ENCODE data around the gene SYF2.
"Not testable (repeated sequence)": the region's sequence is repeated elsewhere in the genome, so short reads cannot be mapped to it uniquely, and the experiment has no call there.

The SYF2 gene

DNA sequence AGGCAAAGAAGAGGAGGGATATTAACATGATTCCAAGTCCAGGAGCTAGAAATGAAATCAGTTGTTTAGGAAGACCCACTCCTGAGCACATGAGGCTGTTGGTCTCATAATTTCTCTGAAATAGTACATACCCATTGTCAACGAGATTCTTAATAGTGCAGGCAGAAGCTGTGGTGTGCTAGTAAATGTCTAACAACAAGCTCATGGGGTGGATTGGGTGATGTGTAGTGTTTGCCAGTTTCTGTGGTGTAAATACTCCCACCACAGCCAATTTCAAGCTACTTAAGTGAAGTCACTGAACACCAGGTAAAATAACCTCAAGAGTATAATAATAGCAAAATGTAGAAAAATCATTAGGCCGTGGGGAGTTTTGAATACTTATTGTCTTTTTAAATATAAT lies 42.0 kb downstream of the SYF2 start:
- no peaks in the 10 kb centered on the region for H3K36me3 ChIP-seq (ENCODE audit: control insufficient read depth, insufficient read depth, low read length)
- H3K27ac ChIP-seq (ENCODE audit: low read depth, low read length): no peak overlapping the region
- H3K4me3 ChIP-seq (ENCODE audit: low read depth, low read length): no peak overlapping the region
- H3K9ac ChIP-seq (ENCODE audit: low read length): no peak overlapping the region
- H3K9me3 ChIP-seq (ENCODE audit: control insufficient read depth, insufficient read depth, low read depth, low read length): no peaks in the 10 kb centered on the region
- peaks cover 8% of the 10 kb centered on the region for H3K4me1 ChIP-seq (ENCODE audit: control insufficient read depth, insufficient read depth, low read length)
- H3K27me3 ChIP-seq (ENCODE audit: control insufficient read depth, insufficient read depth, low read length): no peaks in the 10 kb centered on the region

DNA sequence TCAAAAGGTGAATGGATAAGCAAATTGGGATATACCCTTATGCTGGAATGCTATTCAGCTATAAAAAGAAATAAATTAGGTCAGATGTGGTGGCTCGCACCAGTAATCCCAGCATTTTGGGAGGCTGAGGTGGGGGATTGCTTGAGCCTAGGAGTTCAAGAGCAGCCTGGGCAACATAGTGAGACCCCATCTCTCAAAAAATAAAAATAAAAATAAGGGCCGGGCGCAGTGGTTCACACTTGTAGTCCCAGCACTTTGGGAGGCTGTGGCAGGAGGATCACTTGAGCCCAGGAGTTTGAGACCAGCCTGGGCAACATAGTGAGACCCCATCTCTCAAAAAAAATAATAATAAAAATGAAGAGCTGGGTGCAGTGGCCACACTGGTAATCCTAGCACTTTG lies 44.4 kb downstream of the SYF2 start:
- H3K36me3 ChIP-seq (ENCODE audit: control insufficient read depth, insufficient read depth, low read length); H3K4me1 ChIP-seq (ENCODE audit: control insufficient read depth, insufficient read depth, low read length); H3K9me3 ChIP-seq (ENCODE audit: control insufficient read depth, insufficient read depth, low read depth, low read length); H3K27me3 ChIP-seq (ENCODE audit: control insufficient read depth, insufficient read depth, low read length); H3K9ac ChIP-seq (ENCODE audit: low read length); H3K4me3 ChIP-seq (ENCODE audit: low read depth, low read length); H3K27ac ChIP-seq (ENCODE audit: low read depth, low read length): not testable (repeated sequence)

DNA sequence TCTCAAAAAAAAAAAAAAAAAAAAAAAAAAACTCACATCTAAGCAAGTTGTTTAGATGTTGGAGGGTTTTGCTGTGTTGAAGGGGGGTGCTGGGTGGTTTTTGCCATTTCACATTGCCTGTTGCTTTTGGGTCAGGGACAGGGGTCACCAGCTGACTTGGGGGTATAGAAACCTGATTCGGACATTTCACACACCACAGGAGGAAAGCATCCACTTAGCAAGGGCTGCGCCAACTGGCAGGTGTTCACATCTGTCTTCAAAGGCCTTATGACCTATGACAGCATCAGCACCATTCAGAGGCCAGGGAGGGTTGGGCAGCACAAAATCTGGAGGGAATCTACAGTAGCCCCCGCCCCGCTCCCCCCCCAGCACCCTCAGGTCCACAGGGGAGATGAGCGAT lies 45.2 kb downstream of the SYF2 start:
- Histone ChIP-seq H3K4me3 (ENCODE audit: low read depth, low read length) (no peak overlapping the region), H3K4me1 (ENCODE audit: control insufficient read depth, insufficient read depth, low read length) (no peaks in the 10 kb centered on the region), H3K27me3 (ENCODE audit: control insufficient read depth, insufficient read depth, low read length) (no peaks in the 10 kb centered on the region)

DNA sequence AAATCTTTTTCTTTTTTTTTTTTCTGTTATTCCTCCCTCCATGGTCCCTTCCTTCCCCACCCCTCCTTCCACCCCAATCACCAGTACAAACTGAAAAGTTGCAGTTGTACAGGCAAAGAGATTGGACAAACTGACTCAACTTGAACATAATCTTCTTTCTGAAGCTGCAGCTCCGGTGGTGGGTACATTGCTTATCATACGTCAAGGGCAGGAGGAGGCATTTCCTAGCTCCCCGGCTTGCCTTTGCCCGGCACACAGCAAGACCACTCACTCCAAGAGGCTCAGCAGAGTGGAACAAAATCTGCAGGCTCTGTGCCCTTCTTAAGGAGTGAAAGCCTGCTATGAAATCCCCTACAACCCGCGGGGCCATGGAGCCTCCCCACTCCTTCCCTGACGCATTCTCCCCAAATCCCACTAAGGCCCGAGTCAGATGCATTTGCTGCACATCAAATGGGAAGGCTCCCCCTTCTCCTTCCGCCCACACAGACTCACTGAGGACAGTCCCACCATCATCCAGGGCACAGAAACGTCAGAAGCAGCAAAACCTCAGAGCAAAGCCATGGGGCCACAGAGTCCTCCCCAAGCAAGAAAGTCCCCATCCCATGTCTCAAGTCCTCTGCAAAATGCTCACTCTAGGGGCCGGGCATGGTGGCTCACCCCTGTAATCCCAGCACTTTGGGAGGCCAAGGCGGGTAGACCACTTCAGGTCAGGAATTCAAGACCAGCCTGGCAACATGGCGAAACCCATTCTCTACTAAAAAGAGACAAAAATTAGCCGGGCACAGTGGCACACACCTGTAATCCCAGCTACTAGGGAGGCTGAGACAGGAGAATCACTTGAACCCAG lies 45.9 kb downstream of the SYF2 start:
- Histone ChIP-seq H3K27ac (ENCODE audit: low read depth, low read length) (no peak overlapping the region), H3K27me3 (ENCODE audit: control insufficient read depth, insufficient read depth, low read length) (no peaks in the 10 kb centered on the region), H3K4me3 (ENCODE audit: low read depth, low read length) (no peak overlapping the region), H3K36me3 (ENCODE audit: control insufficient read depth, insufficient read depth, low read length) (no peaks in the 10 kb centered on the region), H3K9ac (ENCODE audit: low read length) (no peak overlapping the region), H3K4me1 (ENCODE audit: control insufficient read depth, insufficient read depth, low read length) (no peaks in the 10 kb centered on the region), H3K9me3 (ENCODE audit: control insufficient read depth, insufficient read depth, low read depth, low read length) (no peaks in the 10 kb centered on the region)

More for the DNA sequence above, 45.2 kb downstream of the SYF2 start:
- Histone ChIP-seq H3K9ac (ENCODE audit: low read length) (no peak overlapping the region), H3K36me3 (ENCODE audit: control insufficient read depth, insufficient read depth, low read length) (no peaks in the 10 kb centered on the region), H3K9me3 (ENCODE audit: control insufficient read depth, insufficient read depth, low read depth, low read length) (no peaks in the 10 kb centered on the region), H3K27ac (ENCODE audit: low read depth, low read length) (no peak overlapping the region)

DNA sequence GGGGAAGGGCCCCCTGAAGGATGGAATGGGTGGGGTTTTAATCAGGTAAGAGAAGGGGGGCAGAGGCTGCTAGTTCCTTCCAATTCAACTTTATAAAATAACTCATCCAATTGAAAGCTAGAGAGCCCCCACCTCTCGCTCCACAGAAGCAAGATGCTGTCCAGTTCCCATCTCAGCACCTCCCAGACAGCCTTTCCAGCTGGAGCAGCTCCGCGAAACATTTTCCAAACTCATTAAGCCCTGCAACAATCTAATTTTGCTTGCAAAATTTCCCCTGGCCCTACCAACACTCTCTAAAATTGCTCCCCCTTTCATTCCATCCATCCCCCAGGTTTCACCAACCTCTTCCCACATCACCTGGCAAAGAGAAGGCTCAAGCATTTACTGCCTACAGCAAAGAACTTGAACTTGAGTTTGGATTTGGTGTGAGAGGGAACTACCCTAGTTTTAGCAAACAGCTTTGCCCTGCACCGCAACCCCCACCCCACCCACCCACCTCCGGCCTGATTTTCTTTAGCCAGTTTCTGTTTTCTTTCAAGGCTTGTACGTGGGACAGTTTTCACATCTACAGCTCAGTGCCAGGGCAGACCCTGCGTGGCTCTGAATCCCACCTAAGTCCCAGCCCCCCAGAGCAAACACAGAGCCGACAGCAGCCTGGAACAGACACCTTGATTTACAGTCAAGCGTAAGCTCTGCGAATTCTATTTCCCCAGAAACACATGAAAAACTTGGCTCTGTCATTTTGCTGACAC lies 46.7 kb downstream of the SYF2 start:
- Histone ChIP-seq H3K9me3 (ENCODE audit: control insufficient read depth, insufficient read depth, low read depth, low read length) (no peaks in the 10 kb centered on the region), H3K4me3 (ENCODE audit: low read depth, low read length) (no peak overlapping the region), H3K36me3 (ENCODE audit: control insufficient read depth, insufficient read depth, low read length) (no peaks in the 10 kb centered on the region), H3K4me1 (ENCODE audit: control insufficient read depth, insufficient read depth, low read length) (no peaks in the 10 kb centered on the region), H3K9ac (ENCODE audit: low read length) (no peak overlapping the region), H3K27ac (ENCODE audit: low read depth, low read length) (no peak overlapping the region), H3K27me3 (ENCODE audit: control insufficient read depth, insufficient read depth, low read length) (no peaks in the 10 kb centered on the region)

DNA sequence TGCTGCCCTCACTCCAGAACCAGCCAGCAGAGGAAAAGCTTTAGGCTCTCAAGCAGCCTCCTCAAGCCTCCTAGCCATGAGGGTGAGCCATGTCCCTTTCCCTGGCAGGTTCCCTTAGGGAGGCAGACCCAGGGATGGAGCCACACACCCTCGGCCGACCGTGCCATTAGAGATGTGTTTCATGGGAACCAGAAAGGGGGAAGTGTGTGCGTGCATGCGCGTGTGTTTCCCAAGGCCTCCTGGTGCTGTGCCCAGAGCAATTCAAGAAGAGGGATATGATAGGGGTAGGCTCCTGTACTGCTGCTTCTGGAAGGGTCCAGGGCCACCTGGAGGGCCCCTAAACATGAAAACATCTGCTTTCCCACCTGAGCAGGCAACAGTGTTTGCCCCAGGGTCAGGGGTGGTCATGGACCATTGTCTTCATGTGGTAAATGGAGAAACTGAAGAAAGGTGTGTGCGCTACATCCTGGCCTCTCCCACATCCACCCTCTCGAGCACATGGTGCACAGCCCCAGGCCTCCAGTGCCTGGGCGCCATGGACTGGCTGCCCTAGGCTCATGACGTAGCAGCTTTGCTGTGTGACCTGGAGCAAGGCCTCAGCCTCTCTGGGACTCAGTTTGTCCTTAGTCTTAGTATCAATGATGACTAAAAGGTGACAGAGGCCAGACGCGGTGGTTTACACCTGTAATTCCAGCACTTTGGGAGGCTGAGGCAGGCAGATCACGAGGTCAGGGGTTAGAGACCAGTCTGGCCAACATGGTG lies 48.1 kb downstream of the SYF2 start:
- Histone ChIP-seq H3K27ac (ENCODE audit: low read depth, low read length) (no peak overlapping the region), H3K36me3 (ENCODE audit: control insufficient read depth, insufficient read depth, low read length) (no peaks in the 10 kb centered on the region), H3K4me3 (ENCODE audit: low read depth, low read length) (no peak overlapping the region), H3K27me3 (ENCODE audit: control insufficient read depth, insufficient read depth, low read length) (no peaks in the 10 kb centered on the region), H3K9ac (ENCODE audit: low read length) (no peak overlapping the region), H3K4me1 (ENCODE audit: control insufficient read depth, insufficient read depth, low read length) (no peaks in the 10 kb centered on the region), H3K9me3 (ENCODE audit: control insufficient read depth, insufficient read depth, low read depth, low read length) (no peaks in the 10 kb centered on the region)

DNA sequence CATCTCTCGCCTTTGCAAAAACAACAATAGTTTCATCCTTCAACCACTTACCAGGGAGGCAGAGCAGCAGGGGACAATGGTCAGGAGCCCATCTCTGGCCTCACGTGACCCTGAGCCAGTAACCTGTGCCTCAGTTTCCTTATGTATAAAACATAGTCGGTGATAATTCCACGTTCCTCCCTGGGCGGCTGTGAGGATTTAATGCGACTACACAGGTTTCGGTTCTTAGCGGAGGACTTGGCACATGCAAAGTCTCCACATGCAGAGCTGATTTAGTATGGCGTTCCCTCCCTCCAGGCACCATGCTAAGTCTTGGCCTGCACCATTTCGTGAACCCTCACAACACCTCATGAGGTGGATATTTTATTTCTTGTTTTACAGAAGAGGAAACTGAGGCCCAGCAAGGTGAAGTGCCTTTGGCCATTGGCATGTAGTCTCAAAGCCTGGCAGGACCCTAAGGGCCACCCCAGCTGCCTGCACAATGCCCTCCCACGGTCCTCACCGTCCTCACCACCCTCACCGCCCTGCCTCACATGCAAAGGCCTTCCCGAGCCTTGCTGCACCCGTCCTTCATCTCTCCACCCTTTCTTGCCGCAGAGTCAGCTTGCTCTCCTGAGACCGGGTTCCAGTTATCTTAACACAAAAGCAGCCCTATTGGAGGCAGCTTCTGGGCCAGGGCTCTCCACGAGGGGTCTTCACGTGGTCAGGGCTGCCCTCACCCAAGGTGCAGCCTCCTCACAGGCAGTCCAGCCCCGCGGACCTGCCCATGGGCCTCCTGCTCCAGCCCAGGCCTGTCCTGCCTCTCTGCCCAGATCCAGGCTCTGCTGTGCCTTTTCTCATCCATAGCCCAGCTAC lies 48.9 kb downstream of the SYF2 start:
- Histone ChIP-seq H3K9me3 (ENCODE audit: control insufficient read depth, insufficient read depth, low read depth, low read length) (no peaks in the 10 kb centered on the region), H3K36me3 (ENCODE audit: control insufficient read depth, insufficient read depth, low read length) (no peaks in the 10 kb centered on the region), H3K27ac (ENCODE audit: low read depth, low read length) (no peak overlapping the region), H3K4me1 (ENCODE audit: control insufficient read depth, insufficient read depth, low read length) (no peaks in the 10 kb centered on the region), H3K9ac (ENCODE audit: low read length) (no peak overlapping the region), H3K27me3 (ENCODE audit: control insufficient read depth, insufficient read depth, low read length) (no peaks in the 10 kb centered on the region), H3K4me3 (ENCODE audit: low read depth, low read length) (no peak overlapping the region)

DNA sequence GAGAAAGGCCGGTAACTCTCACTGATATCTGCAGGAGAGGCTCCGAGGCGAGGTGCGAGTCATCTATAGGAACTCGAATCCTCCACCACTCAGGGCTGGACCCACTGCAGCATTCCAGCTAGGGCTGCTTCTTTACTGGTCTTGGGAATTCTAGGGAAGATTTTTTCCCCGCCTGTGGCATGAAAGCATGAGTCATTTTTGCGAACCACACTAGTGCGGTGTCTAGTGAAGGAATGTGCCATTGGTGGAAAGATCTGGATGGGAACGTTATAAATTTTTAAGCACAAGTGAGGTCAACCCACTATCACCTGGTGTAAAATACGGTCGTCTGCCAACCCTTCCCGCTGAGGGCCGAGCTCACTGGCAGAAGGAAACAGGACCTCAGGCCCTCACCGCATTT lies 49.7 kb downstream of the SYF2 start:
- Histone ChIP-seq H3K9me3 (ENCODE audit: control insufficient read depth, insufficient read depth, low read depth, low read length) (0 out of 2 replicates have a peak, but pooled peaks cover under 1% of the 10 kb centered on the region), H3K27ac (ENCODE audit: low read depth, low read length) (no peak overlapping the region), H3K36me3 (ENCODE audit: control insufficient read depth, insufficient read depth, low read length) (no peaks in the 10 kb centered on the region), H3K27me3 (ENCODE audit: control insufficient read depth, insufficient read depth, low read length) (no peaks in the 10 kb centered on the region), H3K9ac (ENCODE audit: low read length) (no peak overlapping the region), H3K4me3 (ENCODE audit: low read depth, low read length) (no peak overlapping the region), H3K4me1 (ENCODE audit: control insufficient read depth, insufficient read depth, low read length) (no peaks in the 10 kb centered on the region)

DNA sequence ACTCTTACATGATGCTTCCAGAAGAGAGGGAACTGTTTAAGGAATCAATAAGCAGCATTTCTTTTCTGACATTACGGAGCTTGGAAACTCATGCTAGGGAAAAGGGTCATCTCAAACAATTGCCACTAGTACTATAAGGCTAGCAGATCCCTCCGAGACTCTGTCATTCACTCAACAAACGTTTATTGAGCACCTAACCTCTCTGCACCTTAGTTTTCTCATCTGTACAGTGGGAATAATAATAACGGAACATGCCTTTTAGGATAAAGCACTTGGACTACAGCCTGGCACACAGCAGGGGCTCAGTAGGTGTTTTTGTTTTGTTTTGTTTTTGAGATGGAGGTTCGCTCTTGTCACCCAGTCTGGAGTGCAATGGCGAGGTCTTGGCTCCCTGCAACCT lies 51.3 kb downstream of the SYF2 start:
- Histone ChIP-seq H3K36me3 (ENCODE audit: control insufficient read depth, insufficient read depth, low read length) (no peaks in the 10 kb centered on the region), H3K27me3 (ENCODE audit: control insufficient read depth, insufficient read depth, low read length) (no peaks in the 10 kb centered on the region), H3K4me1 (ENCODE audit: control insufficient read depth, insufficient read depth, low read length) (no peaks in the 10 kb centered on the region), H3K9ac (ENCODE audit: low read length) (no peak overlapping the region), H3K27ac (ENCODE audit: low read depth, low read length) (no peak overlapping the region), H3K9me3 (ENCODE audit: control insufficient read depth, insufficient read depth, low read depth, low read length) (peaks cover 11% of the 10 kb centered on the region; the same call in 1 of the 2 replicates), H3K4me3 (ENCODE audit: low read depth, low read length) (no peak overlapping the region)

DNA sequence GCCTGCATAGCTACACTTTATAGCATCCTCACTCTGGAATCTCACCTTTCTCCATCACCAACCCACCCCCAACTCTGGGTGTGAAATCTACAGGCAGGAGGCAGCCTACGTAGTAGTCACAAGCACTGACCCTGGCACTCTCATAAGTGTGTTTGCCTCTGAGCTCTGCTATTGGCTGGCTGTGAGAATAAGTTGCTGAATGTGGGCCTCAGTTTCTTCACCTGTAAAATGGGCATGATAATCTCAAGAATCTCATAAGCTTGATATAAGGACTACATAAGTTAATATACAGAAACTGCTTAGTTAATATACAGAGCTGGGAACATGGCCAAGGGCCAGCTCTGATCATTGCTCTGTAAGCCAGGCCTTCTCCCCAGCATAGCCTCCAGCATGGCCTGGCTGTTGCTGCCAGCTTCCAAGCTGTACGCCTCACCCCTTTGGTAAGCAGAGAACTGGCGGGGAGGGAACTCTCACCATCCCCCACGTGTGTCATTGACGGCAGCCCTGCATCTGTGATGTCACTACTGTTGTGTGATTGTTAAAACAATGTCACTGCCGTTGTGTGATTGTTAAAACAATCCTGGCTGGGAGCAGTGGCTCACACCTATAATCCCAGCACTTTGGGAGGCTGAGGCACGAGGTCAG lies 53.3 kb downstream of the SYF2 start:
- no peaks in the 10 kb centered on the region for H3K4me1 ChIP-seq (ENCODE audit: control insufficient read depth, insufficient read depth, low read length)
- no peaks in the 10 kb centered on the region for H3K36me3 ChIP-seq (ENCODE audit: control insufficient read depth, insufficient read depth, low read length)

More for the DNA sequence above, 53.3 kb downstream of the SYF2 start:
- H3K9ac ChIP-seq (ENCODE audit: low read length): no peak overlapping the region
- H3K4me3 ChIP-seq (ENCODE audit: low read depth, low read length): no peak overlapping the region
- H3K27me3 ChIP-seq (ENCODE audit: control insufficient read depth, insufficient read depth, low read length): no peaks in the 10 kb centered on the region
- peaks cover 12% of the 10 kb centered on the region; the same call in 1 of the 2 replicates for H3K9me3 ChIP-seq (ENCODE audit: control insufficient read depth, insufficient read depth, low read depth, low read length)
- no peak overlapping the region for H3K27ac ChIP-seq (ENCODE audit: low read depth, low read length)

Data from HUES6 (cell line).